Prostate gland (tissue), 2 donors: Measurements from ENCODE around the gene SMARCE1. TPM values are rescaled to one million over a fixed set of nuclear protein-coding genes. Genes with fewer than 3 reads are reported as not detected.

ENCODE experiments used
- DNase-seq: peaks from one replicate; pipeline ENCODE4 v3.0.0-alpha.2; 2019; ENCODE audit warnings: low spot score
- H3K27ac ChIP-seq, 2 donors: fragments of 200-600 bp; sonication (generic); 2 replicates each; pipeline ENCODE4 v1.5.1; 2017 to 2019
- H3K27me3 ChIP-seq: fragments of 200-600 bp; sonication (generic); replicated peaks from 2 replicates; pipeline ENCODE4 v1.5.1; 2019; ENCODE audit not compliant: insufficient read depth
- H3K36me3 ChIP-seq, 2 donors: fragments of 200-600 bp; sonication (generic); 1 replicate in 1 of 2; 2 replicates in 1 of 2; pipeline versions ENCODE4 v1.5.1 to v1.8.1; 2017 to 2019
- H3K4me1 ChIP-seq: fragments of 200-600 bp; sonication (generic); replicated peaks from 2 replicates; pipeline ENCODE4 v1.5.1; 2019
- H3K4me3 ChIP-seq, 2 donors: fragments of 200-600 bp; sonication (generic); 2 replicates each; pipeline ENCODE4 v1.5.1; 2017 to 2019
- H3K9me3 ChIP-seq: fragments of 200-600 bp; sonication (generic); 2 replicates; pipeline ENCODE4 v1.5.1; 2017
- POLR2A ChIP-seq: fragments of 450-650 bp; IDR thresholded peaks from one replicate; pipeline ENCODE4 v1.6.1; 2016; ENCODE audit warnings: antibody characterized with exemption, mild to moderate bottlenecking
- POLR2AphosphoS5 ChIP-seq: sonication (generic); formaldehyde crosslinking; IDR thresholded peaks from one replicate; pipeline ENCODE4 v1.6.1; 2017; ENCODE audit warnings: antibody characterized with exemption
- WGBS: methylation state at CpG from one replicate; pipeline ENCODE4 v1.1.5; 2018; 5-methylcytosine and 5-hydroxymethylcytosine counted together
- intact Hi-C: fragments of 100-400 bp; cut with DNase I; formaldehyde crosslinking; loops from one replicate; pipeline ENCODE4 v1.14.2; 2022
- total RNA-seq, 2 donors: library from RNA; depleted of rRNA; stranded (reverse); fragments of >200 nt; gene quantifications; one replicate each; pipeline ENCODE4 v1.1.0, GENCODE V29; 2016
- TF ChIP-seq, protein P1 (sequence below), 4 experiments: fragments of 200-600 bp in 2 of 4; fragments of 450-650 bp in 2 of 4; sonication (generic) in 2 of 4; IDR thresholded peaks; 1 replicate in 3 of 4; 2 replicates in 1 of 4; pipeline ENCODE4 v1.5.1; 2016 to 2019; ENCODE audit warnings: antibody characterized with exemption in 4 of 4, mild to moderate bottlenecking in 2 of 4, moderate library complexity in 2 of 4

Gene SMARCE1
- total RNA-seq, 2 donors from 2014 or later: 65.7 to 82.0 TPM

DNA sequence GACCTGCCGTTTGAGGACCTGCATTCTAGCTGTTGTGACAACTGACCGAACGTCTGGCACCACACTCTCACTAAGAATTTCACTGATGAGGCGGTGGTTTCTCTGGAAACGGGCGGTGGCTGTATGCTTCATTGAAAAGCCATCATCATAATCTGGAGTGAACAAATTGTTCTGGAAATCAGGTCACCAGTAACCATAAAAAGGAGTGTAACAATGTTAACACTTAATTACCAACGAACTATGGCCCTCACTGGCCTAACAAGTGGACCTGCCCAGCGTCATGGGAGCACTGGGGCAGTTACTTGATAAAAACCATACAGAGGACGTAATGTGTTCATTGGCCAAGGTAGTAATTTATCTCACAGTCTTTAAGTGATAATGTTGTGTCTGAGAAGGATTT is 15.4 kb downstream of the SMARCE1 start:
- Histone ChIP-seq H3K27me3 (no peaks in the 10 kb centered on the region), H3K36me3 (no peaks in the 10 kb centered on the region), H3K4me1 (no peaks in the 10 kb centered on the region), H3K4me3 (no peak overlapping the region), H3K9me3 (no peaks in the 10 kb centered on the region), H3K27ac (no peak overlapping the region)
- 61% methylated on average over 9 of the region's 9 CpGs for WGBS
- intact Hi-C loops: no loop called here
- no peak for DNase-seq
- TF ChIP-seq, protein P1, sequence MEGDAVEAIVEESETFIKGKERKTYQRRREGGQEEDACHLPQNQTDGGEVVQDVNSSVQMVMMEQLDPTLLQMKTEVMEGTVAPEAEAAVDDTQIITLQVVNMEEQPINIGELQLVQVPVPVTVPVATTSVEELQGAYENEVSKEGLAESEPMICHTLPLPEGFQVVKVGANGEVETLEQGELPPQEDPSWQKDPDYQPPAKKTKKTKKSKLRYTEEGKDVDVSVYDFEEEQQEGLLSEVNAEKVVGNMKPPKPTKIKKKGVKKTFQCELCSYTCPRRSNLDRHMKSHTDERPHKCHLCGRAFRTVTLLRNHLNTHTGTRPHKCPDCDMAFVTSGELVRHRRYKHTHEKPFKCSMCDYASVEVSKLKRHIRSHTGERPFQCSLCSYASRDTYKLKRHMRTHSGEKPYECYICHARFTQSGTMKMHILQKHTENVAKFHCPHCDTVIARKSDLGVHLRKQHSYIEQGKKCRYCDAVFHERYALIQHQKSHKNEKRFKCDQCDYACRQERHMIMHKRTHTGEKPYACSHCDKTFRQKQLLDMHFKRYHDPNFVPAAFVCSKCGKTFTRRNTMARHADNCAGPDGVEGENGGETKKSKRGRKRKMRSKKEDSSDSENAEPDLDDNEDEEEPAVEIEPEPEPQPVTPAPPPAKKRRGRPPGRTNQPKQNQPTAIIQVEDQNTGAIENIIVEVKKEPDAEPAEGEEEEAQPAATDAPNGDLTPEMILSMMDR (IDR thresholded peaks at IDR 0.05): no peak
- TF ChIP-seq POLR2A (no peak), POLR2AphosphoS5 (no peak)

DNA sequence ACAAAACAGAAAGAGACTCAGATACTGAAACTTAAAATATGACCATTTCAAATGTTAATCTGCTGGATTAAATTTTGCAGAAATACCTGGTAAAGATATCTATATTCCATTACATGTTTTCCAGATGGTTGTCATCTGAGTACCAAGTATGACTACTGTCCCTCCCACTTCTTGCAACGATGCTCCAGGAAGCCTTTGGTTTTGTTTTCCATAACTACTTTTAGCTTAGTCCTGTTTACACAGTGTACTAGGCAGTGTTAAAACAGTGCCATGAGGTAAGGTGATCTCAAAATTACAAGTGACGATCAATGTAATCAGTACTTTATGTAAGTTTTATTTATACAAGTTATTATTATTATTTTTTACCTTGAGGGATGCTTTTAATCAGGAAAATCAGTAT is 17.8 kb downstream of the SMARCE1 start:
- Histone ChIP-seq H3K4me3 (no peak overlapping the region), H3K9me3 (no peaks in the 10 kb centered on the region), H3K27me3 (no peaks in the 10 kb centered on the region), H3K27ac (no peak overlapping the region), H3K36me3 (no peaks in the 10 kb centered on the region), H3K4me1 (no peaks in the 10 kb centered on the region)
- intact Hi-C loops: loop anchor here (10.0 kb wide), 1 partner anchor 95 kb away; no protein-coding TSS in a partner anchor
- TF ChIP-seq POLR2A (no peak), POLR2AphosphoS5 (no peak)
- TF ChIP-seq, protein P1 (IDR thresholded peaks at IDR 0.05): no peak
- DNase-seq: no peak
- WGBS: 29% methylated on average over 2 of the region's 2 CpGs

DNA sequence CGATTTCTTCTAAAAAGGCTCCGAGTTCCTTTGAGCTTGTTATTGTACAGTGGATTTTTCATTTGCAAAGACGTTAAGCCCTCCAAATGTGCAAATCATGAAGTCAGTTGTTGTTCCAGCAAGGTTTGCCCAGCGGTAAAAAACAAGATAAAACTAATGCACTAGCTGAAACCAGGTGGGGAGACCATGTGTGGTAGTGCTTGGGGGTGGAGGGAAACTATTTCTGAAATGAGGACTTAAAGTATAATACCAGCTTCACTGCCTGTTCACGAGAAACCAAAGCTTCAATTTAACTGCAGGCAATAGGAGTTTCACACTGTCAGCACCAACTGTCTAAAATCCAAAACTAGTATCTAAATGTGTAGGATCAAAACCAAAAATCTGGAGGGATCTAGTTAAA is 22.3 kb downstream of the SMARCE1 start:
- H3K4me3 ChIP-seq: no peak overlapping the region
- H3K9me3 ChIP-seq: no peaks in the 10 kb centered on the region
- DNase-seq: no peak
- no peak overlapping the region for H3K27ac ChIP-seq
- H3K36me3 ChIP-seq: no peaks in the 10 kb centered on the region
- intact Hi-C loops: loop anchor here (10.0 kb wide), 1 partner anchor 99 kb away; no protein-coding TSS in a partner anchor
- 15% methylated on average over 5 of the region's 5 CpGs for WGBS
- TF ChIP-seq POLR2AphosphoS5: no peak
- TF ChIP-seq, protein P1 (IDR thresholded peaks at IDR 0.05): no peak
- TF ChIP-seq POLR2A: no peak
- no peaks in the 10 kb centered on the region for H3K4me1 ChIP-seq
- H3K27me3 ChIP-seq: no peaks in the 10 kb centered on the region

DNA sequence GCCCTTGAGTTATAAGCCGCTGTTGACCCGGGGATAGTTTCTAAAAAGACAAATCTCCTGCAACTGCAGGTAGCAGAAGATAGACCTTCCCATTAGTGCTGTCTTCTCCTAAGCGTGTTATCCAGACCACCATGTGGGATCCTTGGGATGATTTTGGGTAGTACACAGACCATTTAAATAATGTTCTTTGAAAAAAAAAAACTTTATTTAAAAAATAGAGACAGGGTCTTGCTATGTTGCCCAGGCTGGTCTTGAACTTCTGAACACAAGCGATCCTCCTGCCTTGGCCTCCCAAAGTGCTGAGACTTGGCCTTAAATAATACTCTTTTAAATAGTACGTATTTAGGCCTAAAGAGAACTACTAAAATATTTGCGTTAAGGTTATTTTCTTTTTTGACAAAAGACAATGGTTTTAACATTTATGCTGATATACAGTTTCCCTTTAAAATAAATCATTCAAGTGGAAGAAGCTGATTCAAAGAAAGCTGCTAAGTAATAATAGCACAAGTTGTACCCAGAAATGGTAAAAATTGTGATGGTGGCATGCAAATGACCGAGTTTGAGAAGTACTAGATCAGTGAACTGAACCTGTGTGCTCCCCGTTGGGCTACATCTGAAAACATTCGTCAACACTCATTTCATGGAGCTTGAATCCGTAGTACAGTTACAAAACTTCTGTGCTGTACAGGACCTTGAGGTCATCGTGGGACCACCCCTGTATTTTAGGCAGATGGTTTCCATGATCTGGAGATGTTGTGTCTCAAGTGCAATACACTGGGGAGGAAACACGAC is 24.0 kb downstream of the SMARCE1 start:
- WGBS: 89% methylated on average over 12 of the region's 12 CpGs
- H3K27ac ChIP-seq: no peak overlapping the region
- DNase-seq: no peak
- H3K4me3 ChIP-seq: no peak overlapping the region
- no peaks in the 10 kb centered on the region for H3K27me3 ChIP-seq
- intact Hi-C loops: loop anchor here (10.0 kb wide), 1 partner anchor 101 kb away; no protein-coding TSS in a partner anchor
- H3K9me3 ChIP-seq: no peaks in the 10 kb centered on the region
- TF ChIP-seq POLR2AphosphoS5 (no peak), POLR2A (no peak)
- no peaks in the 10 kb centered on the region for H3K36me3 ChIP-seq
- H3K4me1 ChIP-seq: peaks cover 5% of the 10 kb centered on the region

DNA sequence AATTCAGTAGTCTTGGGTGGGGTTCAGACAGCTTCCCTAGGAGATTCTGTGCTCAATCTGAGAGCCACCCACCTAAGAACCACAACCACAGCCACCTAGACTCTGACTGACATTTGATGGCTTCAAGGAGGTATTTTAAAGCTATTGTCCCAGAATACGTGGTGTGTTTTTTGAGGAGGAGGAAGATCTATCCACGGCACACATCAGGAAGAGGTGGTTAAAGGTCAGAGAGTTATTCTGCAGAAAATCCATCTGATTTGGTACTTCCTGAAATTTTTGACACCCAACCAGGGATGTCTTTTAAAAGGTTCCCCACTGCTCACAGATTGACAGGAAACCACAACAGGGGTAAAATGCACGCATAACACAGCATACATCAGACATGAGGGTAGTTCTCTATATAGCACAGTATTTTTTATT is 25.1 kb downstream of the SMARCE1 start:
- intact Hi-C loops: loop anchor here (10.0 kb wide), 1 partner anchor 102 kb away; no protein-coding TSS in a partner anchor
- Histone ChIP-seq H3K4me1 (peaks cover 6% of the 10 kb centered on the region), H3K9me3 (no peaks in the 10 kb centered on the region), H3K27ac (no peak overlapping the region), H3K27me3 (no peaks in the 10 kb centered on the region), H3K36me3 (no peaks in the 10 kb centered on the region), H3K4me3 (no peak overlapping the region)
- 73% methylated on average over 3 of the region's 3 CpGs for WGBS
- no peak for TF ChIP-seq POLR2AphosphoS5
- no peak for TF ChIP-seq POLR2A
- TF ChIP-seq, protein P1 (IDR thresholded peaks at IDR 0.05): no peak
- no peak for DNase-seq
